Peyer's patch (tissue), 4 donors: ENCODE data around the gene NIT1. TPM values are rescaled to one million over a fixed set of nuclear protein-coding genes. Genes with fewer than 3 reads are reported as not detected.

Experiments used
- DNase-seq, 3 donors: peaks; one replicate each; pipeline ENCODE4 v3.0.0-alpha.2; 2017 to 2019
- H3K27ac ChIP-seq, 4 donors: fragments of 200-600 bp; sonication (generic); one replicate each; pipeline ENCODE4 v1.5.1; 2016 to 2019
- H3K27me3 ChIP-seq, 2 donors: fragments of 200-600 bp; sonication (generic); one replicate each; pipeline ENCODE4 v1.5.1; 2019
- H3K36me3 ChIP-seq, 3 donors: fragments of 200-600 bp; sonication (generic); one replicate each; pipeline ENCODE4 v1.5.1; 2016 to 2019
- H3K4me1 ChIP-seq, 4 donors: fragments of 200-600 bp; sonication (generic); one replicate each; pipeline ENCODE4 v1.5.1; 2016 to 2019
- H3K4me3 ChIP-seq, 4 donors: fragments of 200-600 bp; sonication (generic); 1 replicate in 3 of 4; 2 replicates in 1 of 4; pipeline ENCODE4 v1.5.1; 2016 to 2019; ENCODE audit warnings: mild to moderate bottlenecking in 1 of 4
- H3K9me3 ChIP-seq, 4 donors: fragments of 200-600 bp; sonication (generic); one replicate each; pipeline ENCODE4 v1.5.1; 2016 to 2019; ENCODE audit warnings: mild to moderate bottlenecking in 1 of 4
- POLR2A ChIP-seq, 2 donors: fragments of 450-650 bp; IDR thresholded peaks; one replicate each; pipeline ENCODE4 v1.5.1; 2017; ENCODE audit warnings: antibody characterized with exemption in 2 of 2, mild to moderate bottlenecking in 2 of 2, moderate library complexity in 2 of 2
- total RNA-seq, 4 donors: library from RNA; depleted of rRNA; stranded (reverse); fragments of >200 nt; gene quantifications; one replicate each; pipeline ENCODE4 v1.1.0, GENCODE V29; 2016
- TF ChIP-seq, protein P1 (sequence below), 6 experiments: fragments of 450-650 bp in 4 of 6; fragments of 200-600 bp in 2 of 6; sonication (generic) in 1 of 6; IDR thresholded peaks; one replicate each; pipeline ENCODE4 v1.5.1; 2017 to 2019; ENCODE audit warnings: antibody characterized with exemption in 6 of 6, mild to moderate bottlenecking in 3 of 6, moderate library complexity in 1 of 6

NIT1 gene
- total RNA-seq, 4 donors from 2014 or later = 54.5 to 148 (median 120) TPM

DNA sequence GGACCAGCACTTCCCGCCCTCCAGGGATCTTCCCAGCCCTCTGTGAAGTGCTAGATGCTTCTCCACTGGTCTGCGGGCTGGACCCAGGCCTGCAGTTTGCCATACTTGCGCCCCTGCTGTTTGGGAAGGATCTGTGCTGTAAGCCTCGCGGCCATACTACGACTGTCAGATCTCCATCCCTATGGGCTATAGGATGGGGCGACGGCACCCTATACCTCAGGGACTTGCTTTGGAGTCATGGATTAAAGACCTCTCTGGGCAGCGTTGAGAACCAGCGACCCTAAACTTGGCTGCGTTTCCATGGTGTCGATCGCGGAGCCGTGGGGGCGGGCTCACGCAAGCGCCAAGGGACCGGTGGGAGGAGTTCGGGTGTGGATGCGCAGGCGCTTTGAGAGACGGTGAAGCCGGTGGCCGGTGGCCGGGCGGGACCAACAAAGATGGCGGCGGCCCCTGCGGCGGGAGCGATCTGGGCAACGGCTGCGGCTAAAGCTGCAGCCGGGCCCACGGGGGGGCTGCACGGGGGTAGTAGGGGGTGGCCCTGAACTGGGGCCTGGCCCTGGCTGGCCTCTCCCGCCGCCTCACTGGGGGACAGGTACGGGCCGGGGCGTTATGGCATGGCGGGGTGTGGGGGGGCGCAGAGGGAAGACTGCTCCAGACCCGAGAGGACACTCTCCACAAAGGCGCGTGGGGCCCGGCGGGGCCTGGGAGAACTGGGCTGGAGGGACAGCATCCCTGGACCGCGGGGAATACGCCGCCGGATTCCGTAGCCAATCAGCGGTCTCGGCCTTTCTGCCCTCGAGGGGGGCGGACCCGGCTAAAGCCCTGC, 41.4 kb downstream of the NIT1 start, which contains the start of gene USP21:
USP21 (plus strand) TSS at position 414 of the 826 bp plus-strand sequence. CDS start 1,141 bp downstream, outside the sequence.
- peak; percentile 34 to 60 for TF ChIP-seq POLR2A (IDR thresholded peaks at IDR 0.05)
- TF ChIP-seq, protein P1, sequence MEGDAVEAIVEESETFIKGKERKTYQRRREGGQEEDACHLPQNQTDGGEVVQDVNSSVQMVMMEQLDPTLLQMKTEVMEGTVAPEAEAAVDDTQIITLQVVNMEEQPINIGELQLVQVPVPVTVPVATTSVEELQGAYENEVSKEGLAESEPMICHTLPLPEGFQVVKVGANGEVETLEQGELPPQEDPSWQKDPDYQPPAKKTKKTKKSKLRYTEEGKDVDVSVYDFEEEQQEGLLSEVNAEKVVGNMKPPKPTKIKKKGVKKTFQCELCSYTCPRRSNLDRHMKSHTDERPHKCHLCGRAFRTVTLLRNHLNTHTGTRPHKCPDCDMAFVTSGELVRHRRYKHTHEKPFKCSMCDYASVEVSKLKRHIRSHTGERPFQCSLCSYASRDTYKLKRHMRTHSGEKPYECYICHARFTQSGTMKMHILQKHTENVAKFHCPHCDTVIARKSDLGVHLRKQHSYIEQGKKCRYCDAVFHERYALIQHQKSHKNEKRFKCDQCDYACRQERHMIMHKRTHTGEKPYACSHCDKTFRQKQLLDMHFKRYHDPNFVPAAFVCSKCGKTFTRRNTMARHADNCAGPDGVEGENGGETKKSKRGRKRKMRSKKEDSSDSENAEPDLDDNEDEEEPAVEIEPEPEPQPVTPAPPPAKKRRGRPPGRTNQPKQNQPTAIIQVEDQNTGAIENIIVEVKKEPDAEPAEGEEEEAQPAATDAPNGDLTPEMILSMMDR (IDR thresholded peaks at IDR 0.05) = peak in 4 of 6 experiments; percentile 31 to 40 (median 36)

DNA sequence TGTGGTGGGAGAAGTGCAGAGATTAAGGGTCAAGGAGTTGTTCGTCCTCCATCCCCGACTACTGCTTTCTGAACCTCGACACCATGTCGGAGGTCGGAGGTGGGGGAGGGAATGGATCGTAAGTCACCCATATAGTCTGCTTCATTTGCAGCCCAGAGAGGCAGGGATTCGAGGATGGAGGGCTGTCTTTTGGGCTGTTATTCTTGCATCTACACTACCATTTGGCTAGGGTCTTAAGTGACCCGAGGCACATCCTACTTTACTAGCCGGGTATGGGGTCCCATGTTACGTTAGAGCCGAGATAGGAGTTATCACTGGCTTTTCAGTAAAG, 42.0 kb downstream of the NIT1 start:
- DNase-seq = no peak
- Histone ChIP-seq H3K36me3 (peaks cover 0 to 43% (median 0%) of the 10 kb centered on the region in 3 donors), H3K27me3 (no peaks in the 10 kb centered on the region), H3K9me3 (no peaks in the 10 kb centered on the region), H3K4me3 (peak overlapping the region; percentile 66 to 96 (median 90)), H3K4me1 (peaks cover 0 to 41% (median 8%) of the 10 kb centered on the region in 4 donors), H3K27ac (peak overlapping the region; percentile 77 to 89 (median 85))
- TF ChIP-seq, protein P1 (IDR thresholded peaks at IDR 0.05) = no peak

More for the DNA sequence above, 41.4 kb downstream of the NIT1 start, which contains the start of gene USP21:
- H3K4me1 ChIP-seq = peaks cover 0 to 44% (median 11%) of the 10 kb centered on the region in 4 donors
- no peaks in the 10 kb centered on the region for H3K9me3 ChIP-seq
- H3K4me3 ChIP-seq = peak within 1 kb of the TSS; percentile 66 to 96 (median 90)
- peaks cover 0 to 40% (median 0%) of the 10 kb centered on the region in 3 donors for H3K36me3 ChIP-seq
- DNase-seq = peak; percentile 89 to 96 (median 95)
- peak within 1 kb of the TSS; percentile 77 to 89 (median 85) for H3K27ac ChIP-seq
- no peaks in the 10 kb centered on the region for H3K27me3 ChIP-seq

DNA sequence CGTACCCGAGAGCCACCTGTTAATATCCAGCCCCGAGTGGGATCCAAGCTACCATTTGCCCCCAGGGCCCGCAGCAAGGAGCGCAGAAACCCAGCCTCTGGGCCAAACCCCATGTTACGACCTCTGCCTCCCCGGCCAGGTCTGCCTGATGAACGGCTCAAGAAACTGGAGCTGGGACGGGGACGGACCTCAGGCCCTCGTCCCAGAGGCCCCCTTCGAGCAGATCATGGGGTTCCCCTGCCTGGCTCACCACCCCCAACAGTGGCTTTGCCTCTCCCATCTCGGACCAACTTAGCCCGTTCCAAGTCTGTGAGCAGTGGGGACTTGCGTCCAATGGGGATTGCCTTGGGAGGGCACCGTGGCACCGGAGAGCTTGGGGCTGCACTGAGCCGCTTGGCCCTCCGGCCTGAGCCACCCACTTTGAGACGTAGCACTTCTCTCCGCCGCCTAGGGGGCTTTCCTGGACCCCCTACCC, 42.8 kb downstream of the NIT1 start:
- no peaks in the 10 kb centered on the region for H3K9me3 ChIP-seq
- H3K4me1 ChIP-seq = peaks cover 0 to 44% (median 12%) of the 10 kb centered on the region in 4 donors
- no peak overlapping the region for H3K27ac ChIP-seq
- no peaks in the 10 kb centered on the region for H3K27me3 ChIP-seq
- TF ChIP-seq, protein P1 (IDR thresholded peaks at IDR 0.05) = no peak
- TF ChIP-seq POLR2A (IDR thresholded peaks at IDR 0.05) = no peak
- peaks cover 0 to 43% (median 0%) of the 10 kb centered on the region in 3 donors for H3K36me3 ChIP-seq
- no peak overlapping the region for H3K4me3 ChIP-seq
- DNase-seq = no peak

DNA sequence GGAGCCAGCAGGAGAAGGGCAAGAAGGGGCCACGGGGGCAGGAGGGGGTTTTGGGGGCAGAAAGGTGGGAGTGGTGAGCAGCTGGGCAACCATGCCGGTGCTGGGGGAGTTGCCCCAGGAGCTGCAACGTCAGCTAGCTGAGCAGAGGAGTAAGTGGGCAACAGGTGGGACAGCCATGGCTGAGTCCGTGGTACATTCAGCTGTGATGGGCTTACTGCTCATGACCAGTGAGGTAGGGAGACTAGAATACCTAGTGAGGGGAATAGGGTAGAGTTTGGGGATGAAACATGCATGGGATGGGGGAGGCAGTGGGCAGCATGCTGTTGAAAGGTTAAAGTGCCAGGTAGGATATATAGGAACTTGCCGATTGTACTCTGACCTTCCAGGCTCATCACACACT, 43.7 kb downstream of the NIT1 start:
- DNase-seq = no peak
- Histone ChIP-seq H3K27ac (no peak overlapping the region), H3K4me3 (no peak overlapping the region), H3K36me3 (peaks cover 0 to 43% (median 0%) of the 10 kb centered on the region in 3 donors), H3K27me3 (no peaks in the 10 kb centered on the region), H3K4me1 (peaks cover 0 to 44% (median 12%) of the 10 kb centered on the region in 4 donors), H3K9me3 (no peaks in the 10 kb centered on the region)
- no peak for TF ChIP-seq POLR2A (IDR thresholded peaks at IDR 0.05)

DNA sequence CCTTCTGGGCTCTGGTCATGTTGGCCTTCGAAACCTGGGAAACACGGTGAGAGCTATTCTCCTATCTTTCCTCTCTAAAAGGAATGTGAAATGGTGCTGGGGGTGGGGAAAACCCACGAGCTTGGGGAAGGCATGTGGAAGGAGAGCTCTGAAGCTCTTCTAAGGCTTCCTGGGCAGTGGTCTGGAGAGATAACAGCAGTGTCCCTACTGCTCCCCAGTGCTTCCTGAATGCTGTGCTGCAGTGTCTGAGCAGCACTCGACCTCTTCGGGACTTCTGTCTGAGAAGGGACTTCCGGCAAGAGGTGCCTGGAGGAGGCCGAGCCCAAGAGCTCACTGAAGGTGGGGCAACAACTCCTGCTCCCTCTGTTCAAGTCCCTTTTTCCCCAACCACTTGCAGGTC, 44.1 kb downstream of the NIT1 start:
- peaks cover 0 to 39% (median 0%) of the 10 kb centered on the region in 3 donors for H3K36me3 ChIP-seq
- no peak for TF ChIP-seq POLR2A (IDR thresholded peaks at IDR 0.05)
- TF ChIP-seq, protein P1 (IDR thresholded peaks at IDR 0.05) = no peak
- DNase-seq = no peak
- no peaks in the 10 kb centered on the region for H3K9me3 ChIP-seq
- no peak overlapping the region for H3K4me3 ChIP-seq
- H3K27ac ChIP-seq = no peak overlapping the region
- peaks cover 0 to 48% (median 12%) of the 10 kb centered on the region in 4 donors for H3K4me1 ChIP-seq
- no peaks in the 10 kb centered on the region for H3K27me3 ChIP-seq

DNA sequence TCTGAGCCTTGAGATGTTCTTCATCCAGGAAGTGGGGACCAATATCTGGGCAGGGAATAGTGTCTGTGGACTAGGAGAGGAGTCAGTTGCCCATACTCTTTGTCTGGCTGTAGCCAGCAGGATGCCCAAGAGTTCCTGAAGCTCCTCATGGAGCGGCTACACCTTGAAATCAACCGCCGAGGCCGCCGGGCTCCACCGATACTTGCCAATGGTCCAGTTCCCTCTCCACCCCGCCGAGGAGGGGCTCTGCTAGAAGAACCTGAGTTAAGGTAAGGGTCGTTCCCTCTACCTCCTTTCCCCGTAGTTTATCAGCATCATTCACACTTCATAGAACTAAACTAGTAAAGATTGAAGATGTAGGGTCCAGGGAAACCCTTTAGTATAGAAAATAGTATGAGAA, 44.9 kb downstream of the NIT1 start:
- Histone ChIP-seq H3K36me3 (peaks cover 0 to 36% (median 0%) of the 10 kb centered on the region in 3 donors), H3K4me1 (peaks cover 0 to 56% (median 12%) of the 10 kb centered on the region in 4 donors), H3K27me3 (no peaks in the 10 kb centered on the region), H3K9me3 (no peaks in the 10 kb centered on the region), H3K27ac (no peak overlapping the region), H3K4me3 (no peak overlapping the region)
- TF ChIP-seq, protein P1 (IDR thresholded peaks at IDR 0.05) = no peak
- no peak for TF ChIP-seq POLR2A (IDR thresholded peaks at IDR 0.05)
- no peak for DNase-seq
